GM21529 (cell line): ENCODE results near the gene MYOM1.

Experiments used
- ATAC-seq: cut with Tn5 transposase; IDR thresholded peaks from one replicate; pipeline ENCODE4 v1.9.1; 2021; ENCODE audit not compliant: unreplicated experiment

Gene MYOM1

DNA sequence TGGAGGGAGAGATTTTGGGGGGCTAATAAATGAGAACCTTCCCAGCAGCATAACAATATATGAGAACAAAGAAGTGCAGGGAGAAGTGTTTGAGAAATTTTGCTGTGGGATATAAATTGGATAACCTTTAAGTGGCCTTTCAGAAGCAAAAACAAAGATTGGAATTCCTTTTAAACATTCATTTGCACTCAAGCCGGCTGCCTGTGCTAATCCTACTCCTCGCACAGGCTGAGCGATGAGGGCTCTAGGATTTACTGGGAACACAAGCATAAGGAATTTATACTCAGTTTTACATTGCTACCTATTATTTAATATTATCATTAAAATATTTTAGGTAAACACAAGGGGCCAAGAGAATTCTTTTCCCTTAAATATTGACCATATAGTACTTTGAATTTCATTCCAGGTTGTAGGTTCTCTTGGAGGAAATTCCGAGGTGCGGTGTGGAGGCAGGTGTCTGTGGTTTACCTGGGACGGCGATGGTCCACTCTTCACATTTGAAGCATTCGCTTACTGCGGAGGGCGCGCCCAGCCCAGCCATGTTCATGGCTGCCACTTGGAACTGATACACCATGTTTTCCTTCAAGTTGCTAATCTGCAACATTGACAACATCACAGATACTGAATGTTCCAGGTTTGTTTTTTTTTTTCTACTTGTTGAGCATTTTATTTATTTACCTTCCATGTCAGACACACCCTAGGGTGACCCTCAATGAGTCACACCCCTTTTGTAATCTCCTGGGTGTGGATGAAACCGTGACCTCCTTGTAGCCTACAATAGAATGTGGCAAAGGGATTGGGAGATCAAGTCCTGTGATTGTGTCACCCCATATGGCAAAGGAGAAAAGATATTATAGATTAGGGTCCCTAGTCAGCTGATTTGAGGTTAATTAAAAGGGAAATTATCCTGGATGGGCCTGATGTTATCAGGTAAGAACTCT lies 100.1 kb downstream of the MYOM1 start:
- no peak for ATAC-seq

DNA sequence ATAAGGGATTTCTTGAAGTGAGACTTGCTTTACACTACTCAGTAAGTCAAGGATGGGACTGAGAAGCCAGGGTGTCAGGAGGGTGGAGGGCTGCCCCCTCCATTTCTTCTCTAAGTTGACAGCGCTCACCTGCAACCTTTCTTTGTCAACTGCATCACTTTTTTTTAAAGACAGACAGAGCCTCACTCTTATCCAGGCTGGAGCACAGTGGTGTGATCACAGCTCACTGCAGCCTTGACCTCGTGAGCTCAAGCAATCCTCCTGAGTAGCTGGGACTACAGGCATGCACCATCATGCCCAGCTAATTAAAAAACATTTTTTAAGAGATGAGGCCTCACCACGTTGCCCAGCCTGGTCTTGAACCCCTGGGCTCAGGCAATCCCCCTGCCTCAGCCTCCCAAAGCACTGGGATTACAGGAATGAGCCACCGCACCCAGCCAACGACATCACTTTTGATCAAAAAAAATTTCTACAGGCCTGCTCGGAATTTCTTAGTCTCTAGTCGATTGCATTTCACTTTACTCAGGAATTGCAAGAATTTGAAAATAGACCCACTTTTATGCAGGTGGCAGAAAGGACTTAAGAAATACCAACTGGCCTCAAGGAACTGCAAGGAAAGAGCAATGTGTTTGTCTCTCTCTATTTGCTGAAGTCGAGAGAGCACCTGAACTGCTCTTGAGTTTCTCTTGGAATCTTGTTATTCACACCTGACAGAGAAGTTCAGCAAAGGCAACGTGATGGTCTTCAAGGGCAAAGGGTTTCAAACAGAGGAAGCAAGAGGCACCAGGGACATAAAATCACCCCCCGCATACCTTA lies 101.4 kb downstream of the MYOM1 start:
- no peak for ATAC-seq

- no peak for ATAC-seq
Observed at GRCh38 chr18:3117493-3118192, 102.1 kb downstream of the MYOM1 start.

DNA sequence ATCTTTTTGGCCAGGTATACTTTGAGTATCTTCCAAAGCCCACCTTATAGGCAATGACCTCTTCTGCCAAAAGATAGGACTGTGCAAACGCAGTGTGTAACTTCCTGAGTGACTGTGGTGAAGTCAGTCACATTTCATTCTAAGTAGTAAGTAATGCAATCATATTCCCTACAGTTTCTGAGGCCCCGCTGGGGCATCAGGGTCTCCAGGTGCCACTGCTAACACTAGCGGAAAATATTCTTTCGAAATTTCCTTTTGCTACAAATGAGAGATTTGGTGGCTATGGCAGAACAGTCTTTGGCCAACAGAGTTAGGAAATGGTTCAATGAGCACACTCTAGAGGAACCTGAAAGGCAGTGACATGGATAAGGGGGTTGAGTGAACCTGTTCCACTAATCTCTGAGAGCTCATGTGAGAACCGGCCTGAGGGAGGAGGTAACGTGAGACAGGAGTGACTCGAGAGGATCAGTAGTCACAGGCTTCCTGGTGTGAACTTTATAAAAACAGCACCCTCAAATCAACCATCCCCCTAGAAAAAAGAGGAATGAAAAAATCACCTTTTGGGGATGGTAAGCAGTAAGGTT lies 104.2 kb downstream of the MYOM1 start:
- ATAC-seq, result no peak

DNA sequence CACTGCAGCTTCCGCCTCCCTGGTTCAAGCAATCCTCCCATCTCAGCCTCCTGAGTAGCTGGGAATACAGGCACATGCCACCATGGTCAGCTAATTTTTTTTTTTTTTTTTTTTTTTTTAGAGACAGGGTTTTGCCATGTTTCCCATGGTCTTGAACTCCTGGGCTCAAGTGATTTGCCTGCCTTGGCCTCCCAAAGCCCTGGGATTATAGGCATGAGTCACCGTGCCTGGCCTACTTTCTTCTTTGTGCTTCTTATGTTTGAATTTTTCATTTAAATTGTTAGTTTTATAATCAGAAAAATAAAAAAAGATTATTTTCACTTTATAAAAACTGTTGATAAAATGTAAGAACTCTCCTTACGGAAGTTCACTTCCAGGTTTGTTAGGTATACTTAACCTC lies 105.3 kb downstream of the MYOM1 start:
- no peak for ATAC-seq

DNA sequence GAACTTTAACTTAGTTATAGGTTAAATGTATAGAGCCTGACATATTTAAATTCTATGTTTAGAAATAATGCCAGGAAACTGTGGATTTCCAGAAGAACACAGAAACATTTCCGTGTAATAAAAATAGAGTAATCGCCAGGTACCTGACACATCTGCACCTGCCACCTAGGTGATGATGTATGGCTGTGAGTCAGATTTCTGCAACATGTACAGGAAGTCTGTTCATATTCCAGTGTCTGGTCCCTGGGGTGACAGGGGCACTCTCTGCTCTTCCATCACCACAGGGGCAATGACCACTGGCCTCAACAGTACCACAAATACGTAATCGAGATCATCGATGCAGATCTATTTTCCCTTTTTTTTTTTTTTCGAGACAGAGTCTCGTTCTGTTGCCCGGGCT lies 105.7 kb downstream of the MYOM1 start:
- ATAC-seq, result no peak

DNA sequence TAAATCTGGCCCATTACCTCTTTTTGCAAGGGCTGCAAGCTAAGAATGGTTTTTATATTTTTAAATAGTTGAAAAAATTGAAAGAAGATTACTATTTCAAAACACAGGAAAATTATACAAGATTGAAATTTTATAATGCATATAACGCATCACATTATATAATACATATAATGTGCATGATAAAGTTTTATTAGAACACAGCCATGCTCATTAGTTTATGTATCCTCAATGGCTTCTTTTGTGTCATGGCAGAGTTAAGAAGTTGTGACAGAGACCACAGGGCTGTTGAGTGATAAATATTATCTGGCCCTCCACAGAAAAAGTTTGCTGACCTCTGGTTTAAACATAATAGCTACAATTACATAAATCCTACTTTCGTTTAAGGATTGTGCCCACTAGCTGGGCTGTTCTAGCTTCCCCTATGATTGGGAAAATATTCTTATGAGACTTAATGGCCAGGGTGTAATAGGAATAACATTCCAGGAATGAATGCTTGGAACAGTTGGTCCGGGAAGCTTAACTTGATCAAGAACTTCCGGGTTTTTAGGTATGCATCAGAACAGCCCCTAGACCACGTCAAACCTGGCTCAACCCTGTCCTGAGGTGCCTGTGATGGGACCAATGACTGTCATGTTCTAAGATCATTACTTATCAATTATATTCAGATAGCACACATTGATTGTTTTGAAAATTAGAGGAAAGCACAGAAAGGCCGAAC lies 108.1 kb downstream of the MYOM1 start:
- no peak for ATAC-seq

- ATAC-seq, result no peak
Observed at GRCh38 chr18:3110034-3110752, 109.6 kb downstream of the MYOM1 start.

DNA sequence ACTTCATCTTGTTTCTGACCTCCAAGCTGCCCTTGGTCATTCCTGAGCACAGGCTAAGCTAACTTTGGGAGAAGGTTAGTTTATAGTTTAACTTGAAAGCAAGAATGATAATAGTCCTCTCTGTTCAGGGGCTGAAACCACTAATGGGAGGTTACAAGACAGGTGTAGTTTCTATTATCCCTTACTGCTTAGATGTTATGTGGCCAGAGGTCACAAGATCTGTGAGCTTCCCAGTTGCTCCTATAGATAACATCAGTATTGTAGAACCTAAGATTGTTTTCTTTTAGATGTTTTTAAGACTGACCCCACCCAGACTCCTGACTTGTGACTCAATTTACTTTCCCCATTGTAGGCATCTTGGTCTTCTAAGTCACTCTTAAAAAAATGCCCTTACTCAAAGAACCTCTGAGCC lies 112.0 kb downstream of the MYOM1 start:
- no peak for ATAC-seq

DNA sequence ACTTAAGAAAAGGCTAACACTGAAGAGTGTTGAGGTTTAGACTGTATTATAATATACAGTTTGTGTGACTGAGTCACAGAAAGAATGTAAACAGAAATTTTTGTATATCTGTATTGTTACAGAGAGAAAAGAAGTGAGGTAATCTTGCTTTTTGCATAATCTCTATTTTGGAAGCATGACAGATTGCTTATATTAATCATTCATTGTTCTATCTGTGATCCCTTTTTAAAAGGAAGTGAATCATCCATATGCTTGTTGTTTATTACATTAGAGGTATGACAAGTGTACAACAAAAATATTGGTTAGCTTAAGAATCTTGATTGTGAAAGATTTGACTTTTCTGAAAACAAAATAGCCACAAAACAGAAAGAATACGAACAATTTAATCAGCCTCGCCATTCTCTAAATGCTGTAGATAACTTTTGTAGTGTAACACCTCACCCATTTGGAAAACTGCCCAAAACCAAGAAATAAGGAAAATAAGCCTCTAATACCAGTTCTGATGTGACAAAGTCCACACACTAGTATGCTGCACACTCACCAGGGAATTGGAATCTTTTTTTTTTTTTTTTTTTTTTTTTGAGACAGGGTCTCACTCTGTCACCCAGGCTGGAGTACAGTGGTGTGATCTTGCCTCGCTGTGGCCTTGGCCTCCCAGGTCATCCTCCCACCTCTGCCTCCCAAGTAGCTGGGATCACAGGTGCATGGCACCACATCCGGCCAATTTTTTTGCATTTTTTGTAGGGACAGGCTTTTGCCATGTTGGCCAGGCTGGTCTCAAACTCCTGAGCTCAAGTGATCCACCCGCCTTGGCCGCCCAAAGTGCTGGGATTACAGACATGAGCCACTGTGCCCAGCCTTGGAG lies 115.3 kb downstream of the MYOM1 start:
- no peak for ATAC-seq

DNA sequence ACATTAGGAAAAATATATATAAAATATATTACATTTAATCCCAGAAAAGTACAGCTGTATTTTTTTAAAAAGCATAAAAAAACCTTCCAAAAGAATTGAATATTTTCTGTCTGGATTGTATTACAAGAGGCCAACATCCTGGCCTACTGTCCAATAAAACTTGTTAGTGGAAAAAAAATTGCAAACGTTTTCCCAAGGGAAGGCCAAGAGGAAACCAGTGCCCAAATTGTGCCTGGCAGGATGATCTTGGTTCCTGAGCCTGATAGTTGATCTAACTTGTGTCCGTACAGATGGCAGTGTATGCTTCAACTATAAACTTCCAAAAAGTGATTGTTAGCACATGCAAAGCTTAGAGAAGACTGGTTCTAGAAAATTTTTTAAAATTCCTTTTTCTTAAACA lies 116.2 kb downstream of the MYOM1 start:
- no peak for ATAC-seq

DNA sequence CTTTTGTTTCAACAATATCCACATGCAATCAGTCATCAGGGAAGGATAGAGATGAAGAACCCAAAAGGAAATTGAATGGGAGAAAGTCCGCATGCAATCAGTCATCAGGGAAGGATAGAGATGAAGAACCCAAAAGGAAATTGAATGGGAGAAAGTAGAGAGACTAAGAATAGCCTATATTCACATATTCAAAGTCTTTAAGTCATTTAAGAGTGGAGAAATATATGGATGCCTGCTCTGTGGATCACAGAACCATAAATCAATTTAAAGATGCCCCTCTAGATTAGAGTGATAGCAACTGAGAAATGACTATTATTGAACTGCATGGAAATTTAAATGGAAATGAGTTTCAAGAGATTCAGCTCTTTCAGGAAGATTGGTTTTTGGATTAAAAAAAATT lies 116.8 kb downstream of the MYOM1 start:
- no peak for ATAC-seq

GRCh38 chr18:3100498-3101132 lies 119.2 kb downstream of the MYOM1 start:
- no peak for ATAC-seq

GRCh38 chr18:3099327-3099726 lies 120.4 kb downstream of the MYOM1 start:
- ATAC-seq, result no peak

DNA sequence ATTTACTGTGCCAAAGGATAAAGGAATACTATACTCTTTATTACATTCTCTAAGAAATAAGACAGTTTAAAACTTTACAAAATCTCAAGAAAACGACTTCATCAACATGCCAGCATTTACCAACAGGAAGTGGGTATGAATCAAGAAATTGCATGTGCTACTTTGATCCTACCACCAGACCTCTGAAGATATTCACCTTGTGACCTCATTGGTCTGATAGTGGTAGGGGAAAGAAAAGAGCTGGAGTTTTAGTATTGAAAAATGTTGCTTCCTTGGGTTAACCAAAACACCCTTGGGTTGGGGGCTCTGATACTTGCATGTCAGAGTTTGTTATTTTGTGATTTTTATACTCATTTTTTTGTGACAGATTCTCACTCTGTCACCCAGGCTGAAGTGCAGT lies 122.7 kb downstream of the MYOM1 start:
- no peak for ATAC-seq

- ATAC-seq, result no peak
Observed at GRCh38 chr18:3095921-3096320, 123.8 kb downstream of the MYOM1 start.

DNA sequence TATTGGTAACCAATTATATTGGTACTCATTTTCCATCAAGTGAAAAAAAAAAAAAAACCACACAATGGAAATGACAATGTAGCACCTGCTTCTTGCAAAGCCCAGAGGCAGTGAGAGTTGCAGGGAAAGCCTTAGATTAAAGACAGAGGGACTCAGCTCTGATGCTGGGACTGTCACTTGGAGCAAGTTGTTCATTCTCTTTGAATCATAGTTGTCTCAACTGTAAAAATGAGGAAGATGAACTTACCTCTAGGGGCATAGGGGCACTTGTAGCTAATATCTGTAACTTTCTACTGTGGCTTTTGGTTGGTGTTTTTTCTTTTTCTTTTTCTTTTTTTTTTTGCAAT lies 125.5 kb downstream of the MYOM1 start:
- no peak for ATAC-seq

GRCh38 chr18:3093624-3094337 lies 126.0 kb downstream of the MYOM1 start:
- no peak for ATAC-seq
